ENCODE measurements around the gene BCL2L11. TPM values are rescaled to one million over a fixed set of nuclear protein-coding genes. Genes with fewer than 3 reads are reported as not detected.

Gene BCL2L11
- total and polyA plus RNA-seq, 2 experiments from 2014 or later, result 10.6 to 22.5 TPM

- no peaks in the 10 kb centered on the region for H4K20me1 ChIP-seq (replicated peaks; ENCODE audit: insufficient read depth)
- H3K36me3 Mint-ChIP-seq (ENCODE audit: low read depth), result no peaks in the 10 kb centered on the region
- peaks cover 12% of the 10 kb centered on the region for H3K27me3 Mint-ChIP-seq (ENCODE audit: insufficient read depth, low read depth, poor library complexity)
- H3K4me1 ChIP-seq (ENCODE audit: insufficient read depth), result peaks cover 11% of the 10 kb centered on the region; the same call in 1 of the 2 replicates
- H3K27ac ChIP-seq (ENCODE audit: low read depth), result no peak overlapping the region
- H2AFZ ChIP-seq, result no peak overlapping the region
- H3K4me1 Mint-ChIP-seq, result peaks cover 26% of the 10 kb centered on the region
- H3K4me3 ChIP-seq, result no peak overlapping the region
- H3K4me3 Mint-ChIP-seq, result no peak overlapping the region
- H3K27ac Mint-ChIP-seq, result no peak overlapping the region
- H3F3A ChIP-seq (replicated peaks; ENCODE audit: low read depth), result no peaks in the 10 kb centered on the region
- H3K4me2 ChIP-seq, result no peak overlapping the region
- no peak for DNase-seq (ENCODE audit: low spot score)
- no peaks in the 10 kb centered on the region for H3K9me3 Mint-ChIP-seq
- no peaks in the 10 kb centered on the region; the same call in 1 of the 2 replicates for H3K36me3 ChIP-seq (ENCODE audit: insufficient read depth)
- H3K79me2 ChIP-seq (replicated peaks; ENCODE audit: insufficient read depth), result no peaks in the 10 kb centered on the region
- H3K27me3 ChIP-seq (ENCODE audit: insufficient read depth), result no peaks in the 10 kb centered on the region
- ATAC-seq, result no peak
- H3K9me2 ChIP-seq (ENCODE audit: insufficient read depth), result no peaks in the 10 kb centered on the region
- TF ChIP-seq ZNF331 (CRISPR knock-in tag; IDR thresholded peaks at IDR 0.05; ENCODE audit: low read depth) (no peak), CTCF (conservative IDR thresholded peaks at IDR 0.05; ENCODE audit: low read depth in 2 of 2) (no peak), STAT1 (IDR thresholded peaks at IDR 0.05; ENCODE audit: unreplicated experiment) (no peak), JUNB (IDR thresholded peaks at IDR 0.05; ENCODE audit: unreplicated experiment) (no peak), POLR2AphosphoS5 (IDR thresholded peaks at IDR 0.05; ENCODE audit: low read depth) (no peak), ZNF462 (CRISPR knock-in tag; IDR thresholded peaks at IDR 0.05) (no peak), CREB1 (CRISPR knock-in tag; IDR thresholded peaks at IDR 0.05; ENCODE audit: low read depth) (no peak), EZH2 (IDR thresholded peaks at IDR 0.05; ENCODE audit: low read depth, unreplicated experiment) (no peak), NANOG (IDR thresholded peaks at IDR 0.05; ENCODE audit: borderline replicate concordance) (no peak), REST (IDR thresholded peaks at IDR 0.05; ENCODE audit: unreplicated experiment) (no peak), EZH2phosphoT487 (IDR thresholded peaks at IDR 0.05; ENCODE audit: unreplicated experiment) (no peak), ZNF114 (CRISPR knock-in tag; IDR thresholded peaks at IDR 0.05) (no peak), ETS1 (IDR thresholded peaks at IDR 0.05) (no peak)
These were observed 52.6 kb downstream of the BCL2L11 start for GRCh38 chr2:111173338-111173737.
